AG04449 (cell line): ENCODE measurements around the gene C1orf21.

Experiments used
- CTCF ChIA-PET: fragments of 350-600 bp; formaldehyde crosslinking; extraction: SDS; loops from one replicate; lab custom pipeline; 2021; ENCODE audit warnings: antibody characterized with exemption; lab: Yijun Ruan, JAX
- POLR2A ChIA-PET: fragments of 400-600, 350-600 bp; formaldehyde crosslinking; extraction: SDS; loops from one replicate; lab custom pipeline; 2020; ENCODE audit warnings: antibody characterized with exemption, inconsistent platforms; lab: Yijun Ruan, JAX
- DNase-seq: peaks from one replicate; pipeline ENCODE4 v3.0.0-alpha.2; 2010; ENCODE audit warnings: low read depth, low spot score
- H3K4me3 ChIP-seq: 2 replicates; pipeline ENCODE4 v1.5.1; 2011; ENCODE audit warnings: low read depth, mild to moderate bottlenecking, control low read depth, low read length
- TF ChIP-seq, protein P1 (sequence below): IDR thresholded peaks from one replicate; pipeline ENCODE4 v1.5.1; 2011; ENCODE audit warnings: mild to moderate bottlenecking, moderate library complexity, low read length, control low read depth, inconsistent platforms; ENCODE audit not compliant: insufficient read depth; ENCODE audit errors: missing control alignments

Gene C1orf21

DNA sequence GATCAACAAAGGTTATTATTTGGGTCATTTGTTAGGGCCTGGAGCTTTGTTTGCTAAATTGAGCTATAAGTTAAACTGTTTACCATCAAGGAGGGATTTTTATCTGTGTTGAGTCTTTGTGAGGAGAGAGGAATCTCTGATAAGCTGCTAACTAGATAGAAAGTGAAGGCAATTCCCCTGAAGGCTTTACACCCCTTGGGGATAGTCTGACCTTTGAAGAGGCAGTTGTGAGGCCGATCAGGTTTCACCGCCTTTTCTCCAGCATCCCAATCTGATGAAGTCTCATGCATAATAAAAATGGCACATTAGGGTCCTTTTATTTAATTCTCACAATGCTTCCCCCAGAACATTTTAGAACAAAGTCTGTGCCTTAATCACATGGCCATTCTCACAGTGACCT is 21.8 kb downstream of the C1orf21 start:
- POLR2A ChIA-PET = no interaction called here
- DNase-seq = no peak
- H3K4me3 ChIP-seq = no peak overlapping the region
- TF ChIP-seq, protein P1, sequence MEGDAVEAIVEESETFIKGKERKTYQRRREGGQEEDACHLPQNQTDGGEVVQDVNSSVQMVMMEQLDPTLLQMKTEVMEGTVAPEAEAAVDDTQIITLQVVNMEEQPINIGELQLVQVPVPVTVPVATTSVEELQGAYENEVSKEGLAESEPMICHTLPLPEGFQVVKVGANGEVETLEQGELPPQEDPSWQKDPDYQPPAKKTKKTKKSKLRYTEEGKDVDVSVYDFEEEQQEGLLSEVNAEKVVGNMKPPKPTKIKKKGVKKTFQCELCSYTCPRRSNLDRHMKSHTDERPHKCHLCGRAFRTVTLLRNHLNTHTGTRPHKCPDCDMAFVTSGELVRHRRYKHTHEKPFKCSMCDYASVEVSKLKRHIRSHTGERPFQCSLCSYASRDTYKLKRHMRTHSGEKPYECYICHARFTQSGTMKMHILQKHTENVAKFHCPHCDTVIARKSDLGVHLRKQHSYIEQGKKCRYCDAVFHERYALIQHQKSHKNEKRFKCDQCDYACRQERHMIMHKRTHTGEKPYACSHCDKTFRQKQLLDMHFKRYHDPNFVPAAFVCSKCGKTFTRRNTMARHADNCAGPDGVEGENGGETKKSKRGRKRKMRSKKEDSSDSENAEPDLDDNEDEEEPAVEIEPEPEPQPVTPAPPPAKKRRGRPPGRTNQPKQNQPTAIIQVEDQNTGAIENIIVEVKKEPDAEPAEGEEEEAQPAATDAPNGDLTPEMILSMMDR = no peak
- CTCF ChIA-PET = interaction anchor here (1.1 to 1.4 kb wide), 2 partner anchors 20 to 255 kb away, joined by 3 to 4 read pairs; no protein-coding TSS in a partner anchor

DNA sequence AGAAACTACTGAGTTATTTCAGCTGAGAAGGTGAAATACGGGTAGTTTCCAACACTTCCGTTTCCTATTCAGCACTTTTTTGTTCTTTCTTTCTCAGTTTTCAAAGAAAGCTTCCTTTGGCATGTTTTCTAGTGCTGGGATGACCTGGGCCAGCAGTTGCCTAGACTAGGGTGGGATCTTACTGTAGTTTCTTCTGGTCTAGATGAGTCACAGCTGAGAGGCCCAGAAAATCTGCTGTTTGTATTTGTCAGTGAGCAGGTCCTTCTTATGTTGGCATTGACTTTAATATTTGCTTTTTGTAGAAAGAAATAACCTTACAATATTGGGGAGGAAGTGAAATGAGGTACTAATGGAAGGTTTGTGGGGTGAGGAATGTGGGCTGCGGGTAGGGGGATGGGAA is 22.2 kb downstream of the C1orf21 start:
- no peak overlapping the region for H3K4me3 ChIP-seq
- CTCF ChIA-PET = interaction anchor here (0.8 to 1.4 kb wide), 3 partner anchors 9 to 255 kb away, joined by 3 to 4 read pairs (median 4); no protein-coding TSS in a partner anchor
- POLR2A ChIA-PET = no interaction called here
- no peak for DNase-seq
- TF ChIP-seq, protein P1 = no peak

DNA sequence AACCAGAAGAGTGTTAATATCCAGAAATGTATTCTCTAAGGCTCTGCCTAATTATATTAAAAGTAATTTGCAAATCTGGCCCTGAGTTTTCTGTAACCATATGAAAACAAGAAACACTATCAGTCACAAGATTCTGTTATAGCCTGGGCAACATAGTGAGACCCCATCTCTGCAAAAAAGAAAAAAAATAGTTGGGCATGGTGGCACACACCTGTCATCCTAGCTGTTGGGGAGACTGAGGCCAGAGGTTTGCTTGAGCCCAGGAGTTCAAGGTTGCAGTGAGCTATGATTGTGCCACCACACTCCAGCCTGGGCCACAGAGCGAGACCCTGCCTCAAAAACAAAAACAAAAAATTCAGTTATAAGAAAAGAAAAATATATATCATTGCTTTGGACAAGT is 25.6 kb downstream of the C1orf21 start:
- POLR2A ChIA-PET = no interaction called here
- H3K4me3 ChIP-seq = no peak overlapping the region
- CTCF ChIA-PET = no interaction called here
- DNase-seq = no peak
- TF ChIP-seq, protein P1 = no peak

DNA sequence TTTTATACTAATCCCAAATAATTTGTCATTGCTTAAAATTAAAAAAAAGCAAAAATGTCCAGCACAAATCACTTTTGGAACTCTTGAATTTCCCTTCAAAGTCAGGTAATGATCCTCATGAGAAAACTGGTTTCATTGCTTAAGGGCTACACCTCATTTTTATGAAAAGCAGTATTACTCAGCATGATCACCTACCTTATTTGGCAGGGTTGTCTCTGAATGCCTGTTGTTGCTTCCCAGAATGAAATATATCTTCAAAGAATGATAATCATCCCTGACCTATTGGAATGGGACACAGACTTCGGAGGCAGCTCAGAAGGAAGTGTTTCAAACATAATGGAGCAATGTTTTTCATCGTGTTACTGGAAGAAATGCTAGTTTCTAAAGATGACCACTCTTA is 29.7 kb downstream of the C1orf21 start:
- POLR2A ChIA-PET = no interaction called here
- H3K4me3 ChIP-seq = no peak overlapping the region
- TF ChIP-seq, protein P1 = no peak
- CTCF ChIA-PET = interaction anchor here (1.3 kb wide), 1 partner anchor 10 kb away, joined by 4 read pairs; no protein-coding TSS in a partner anchor
- DNase-seq = no peak

DNA sequence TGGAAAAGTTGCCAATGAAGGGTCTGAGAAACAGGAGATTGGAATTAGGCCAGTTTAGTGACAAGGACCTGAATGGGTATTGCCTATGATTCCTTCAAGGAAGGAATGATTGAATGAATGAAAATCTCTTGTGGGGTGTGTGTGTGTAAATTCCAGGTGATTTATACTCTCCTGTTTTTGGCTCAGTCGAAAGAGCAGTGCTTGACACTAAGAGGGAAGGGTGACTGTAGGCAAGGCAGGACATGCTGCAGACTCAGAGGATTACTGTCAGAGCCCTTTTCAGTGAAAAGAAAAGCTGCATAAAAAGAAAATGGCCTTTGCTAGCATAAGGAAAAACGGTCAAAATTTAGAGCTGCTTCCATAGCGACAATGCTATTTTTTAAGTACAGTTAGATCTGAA is 30.1 kb downstream of the C1orf21 start:
- no peak overlapping the region for H3K4me3 ChIP-seq
- TF ChIP-seq, protein P1 = no peak
- ChIA-PET POLR2A (no interaction called here), CTCF (interaction anchor here (1.0 kb wide), 1 partner anchor 12 kb away, joined by 4 read pairs; no protein-coding TSS in a partner anchor)
- DNase-seq = no peak

DNA sequence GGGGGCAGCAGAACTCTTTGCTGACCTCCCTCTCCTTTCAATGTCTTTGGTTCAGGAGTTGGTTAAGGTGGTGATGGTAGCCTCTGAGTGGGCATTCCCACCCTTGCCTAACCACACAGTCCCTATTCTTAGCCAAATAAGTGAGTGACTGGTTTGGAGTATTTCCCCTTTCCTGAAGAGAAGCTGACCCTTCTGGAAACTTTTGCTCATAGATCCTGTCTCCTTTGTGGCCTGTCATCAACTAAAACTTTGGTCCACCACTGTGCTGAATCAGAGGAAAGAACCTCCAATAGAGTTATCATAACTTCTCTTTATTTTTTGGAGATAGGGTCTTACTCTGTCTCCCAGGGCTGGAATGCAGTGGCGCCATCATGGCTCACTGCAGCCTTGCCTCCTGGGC is 31.1 kb downstream of the C1orf21 start:
- DNase-seq = no peak
- CTCF ChIA-PET = interaction anchor here (1.4 kb wide), 1 partner anchor 8 kb away, joined by 4 read pairs; no protein-coding TSS in a partner anchor
- POLR2A ChIA-PET = no interaction called here
- TF ChIP-seq, protein P1 = no peak
- H3K4me3 ChIP-seq = no peak overlapping the region
